ENCODE results near the gene DRD4.

Gene DRD4

GRCh38 chr11:618856-619627 lies 18.0 kb upstream of the DRD4 start:
- no peak for TF ChIP-seq CTCF (conservative IDR thresholded peaks at IDR 0.05; ENCODE audit: low read depth, low read length)
- H3K4me3 ChIP-seq (ENCODE audit: low read length), result no peak overlapping the region
- no peak for DNase-seq (ENCODE audit: low read depth)

- TF ChIP-seq CTCF (conservative IDR thresholded peaks at IDR 0.05; ENCODE audit: low read depth, low read length), result no peak
- no peak for DNase-seq (ENCODE audit: low read depth)
- H3K4me3 ChIP-seq (ENCODE audit: low read length), result no peak overlapping the region
Measured at GRCh38 chr11:619628-620050, 17.4 kb upstream of the DRD4 start.

GRCh38 chr11:620201-620600 lies 16.9 kb upstream of the DRD4 start:
- no peak overlapping the region for H3K4me3 ChIP-seq (ENCODE audit: low read length)
- no peak for TF ChIP-seq CTCF (conservative IDR thresholded peaks at IDR 0.05; ENCODE audit: low read depth, low read length)
- DNase-seq (ENCODE audit: low read depth), result no peak

GRCh38 chr11:620935-621814 lies 15.9 kb upstream of the DRD4 start:
- no peak overlapping the region for H3K4me3 ChIP-seq (ENCODE audit: low read length)
- TF ChIP-seq CTCF (conservative IDR thresholded peaks at IDR 0.05; ENCODE audit: low read depth, low read length), result no peak
- DNase-seq (ENCODE audit: low read depth), result no peak

GRCh38 chr11:621838-622237 lies 15.2 kb upstream of the DRD4 start:
- DNase-seq (ENCODE audit: low read depth), result no peak
- no peak overlapping the region for H3K4me3 ChIP-seq (ENCODE audit: low read length)
- no peak for TF ChIP-seq CTCF (conservative IDR thresholded peaks at IDR 0.05; ENCODE audit: low read depth, low read length)

GRCh38 chr11:623349-623869 lies 13.7 kb upstream of the DRD4 start:
- no peak for DNase-seq (ENCODE audit: low read depth)
- no peak for TF ChIP-seq CTCF (conservative IDR thresholded peaks at IDR 0.05; ENCODE audit: low read depth, low read length)
- no peak overlapping the region for H3K4me3 ChIP-seq (ENCODE audit: low read length)
